ENCODE measurements around the gene XYLT2. TPM values are rescaled to one million over a fixed set of nuclear protein-coding genes. Genes with fewer than 3 reads are reported as not detected.

XYLT2 gene
- polyA plus RNA-seq, 3 donors = 4.4 to 10.2 (median 4.4) TPM

DNA sequence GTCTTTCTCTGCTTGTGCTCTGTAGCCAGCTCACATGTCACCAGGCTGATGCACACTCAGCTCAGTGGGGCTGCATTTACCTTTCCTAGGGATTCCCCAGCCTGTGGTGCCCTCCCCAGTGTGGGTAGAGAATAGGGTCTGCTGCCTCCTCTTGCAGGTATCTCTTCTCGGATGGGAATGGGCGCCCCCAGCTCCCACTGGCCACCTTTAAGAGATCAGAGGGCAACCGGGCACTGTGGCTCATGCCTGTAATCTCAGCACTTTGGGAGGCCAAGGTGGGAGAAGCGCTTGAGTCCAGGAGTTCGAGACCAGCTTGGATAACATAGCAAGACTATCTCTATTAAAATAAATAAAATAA is 3.3 kb downstream of the XYLT2 start:
- Histone ChIP-seq H3K27ac (ENCODE audit: low read depth in 1 of 2, low read length in 2 of 2) (no peak overlapping the region), H3K4me3 (replicated peaks in 1 of 3; ENCODE audit: low read depth in 2 of 3, low read length in 3 of 3) (no peak overlapping the region), H3K36me3 (replicated peaks in 1 of 2; ENCODE audit: control insufficient read depth in 1 of 2, insufficient read depth in 2 of 2, low read length in 2 of 2) (peaks cover 5 to 12% of the 10 kb centered on the region in 2 donors), H3K9me3 (replicated peaks in 1 of 2; ENCODE audit: control insufficient read depth in 1 of 2, insufficient read depth in 1 of 2, low read length in 2 of 2) (no peaks in the 10 kb centered on the region), H2AFZ (ENCODE audit: insufficient read depth, low read depth, low read length, poor library complexity, severe bottlenecking) (no peak overlapping the region), H3K4me2 (replicated peaks; ENCODE audit: extremely low read depth, low read length, poor library complexity, severe bottlenecking) (no peak overlapping the region), H3K4me1 (ENCODE audit: control insufficient read depth in 1 of 2, insufficient read depth in 2 of 2, low read length in 2 of 2) (peaks cover 26 to 27% of the 10 kb centered on the region in 2 donors), H3K9ac (ENCODE audit: insufficient read depth, low read length, poor library complexity, severe bottlenecking) (no peak overlapping the region), H3K79me2 (ENCODE audit: insufficient read depth, low read length) (peaks cover 14% of the 10 kb centered on the region), H4K20me1 (ENCODE audit: insufficient read depth, low read length) (peaks cover 13% of the 10 kb centered on the region), H3K27me3 (ENCODE audit: control insufficient read depth in 2 of 2, insufficient read depth in 2 of 2, low read length in 2 of 2) (no peaks in the 10 kb centered on the region)
- Mint-ChIP-seq H3K4me1 (peaks cover 30% of the 10 kb centered on the region), H3K9me3 (no peaks in the 10 kb centered on the region), H3K27ac (no peak overlapping the region), H3K36me3 (peaks cover 9 to 16% of the 10 kb centered on the region in 2 donors), H3K27me3 (ENCODE audit: low read depth in 3 of 3) (peaks cover 2 to 6% (median 4%) of the 10 kb centered on the region in 3 donors), H3K4me3 (no peak overlapping the region)
- intact Hi-C loops (cut with micrococcal nuclease) = no loop called here
- WGBS (ENCODE audit: insufficient coverage) = 100% methylated on average over 2 of the region's 5 CpGs
- TF ChIP-seq, protein P1, sequence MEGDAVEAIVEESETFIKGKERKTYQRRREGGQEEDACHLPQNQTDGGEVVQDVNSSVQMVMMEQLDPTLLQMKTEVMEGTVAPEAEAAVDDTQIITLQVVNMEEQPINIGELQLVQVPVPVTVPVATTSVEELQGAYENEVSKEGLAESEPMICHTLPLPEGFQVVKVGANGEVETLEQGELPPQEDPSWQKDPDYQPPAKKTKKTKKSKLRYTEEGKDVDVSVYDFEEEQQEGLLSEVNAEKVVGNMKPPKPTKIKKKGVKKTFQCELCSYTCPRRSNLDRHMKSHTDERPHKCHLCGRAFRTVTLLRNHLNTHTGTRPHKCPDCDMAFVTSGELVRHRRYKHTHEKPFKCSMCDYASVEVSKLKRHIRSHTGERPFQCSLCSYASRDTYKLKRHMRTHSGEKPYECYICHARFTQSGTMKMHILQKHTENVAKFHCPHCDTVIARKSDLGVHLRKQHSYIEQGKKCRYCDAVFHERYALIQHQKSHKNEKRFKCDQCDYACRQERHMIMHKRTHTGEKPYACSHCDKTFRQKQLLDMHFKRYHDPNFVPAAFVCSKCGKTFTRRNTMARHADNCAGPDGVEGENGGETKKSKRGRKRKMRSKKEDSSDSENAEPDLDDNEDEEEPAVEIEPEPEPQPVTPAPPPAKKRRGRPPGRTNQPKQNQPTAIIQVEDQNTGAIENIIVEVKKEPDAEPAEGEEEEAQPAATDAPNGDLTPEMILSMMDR (IDR thresholded peaks at IDR 0.05) = no peak
- DNase-seq = no peak

DNA sequence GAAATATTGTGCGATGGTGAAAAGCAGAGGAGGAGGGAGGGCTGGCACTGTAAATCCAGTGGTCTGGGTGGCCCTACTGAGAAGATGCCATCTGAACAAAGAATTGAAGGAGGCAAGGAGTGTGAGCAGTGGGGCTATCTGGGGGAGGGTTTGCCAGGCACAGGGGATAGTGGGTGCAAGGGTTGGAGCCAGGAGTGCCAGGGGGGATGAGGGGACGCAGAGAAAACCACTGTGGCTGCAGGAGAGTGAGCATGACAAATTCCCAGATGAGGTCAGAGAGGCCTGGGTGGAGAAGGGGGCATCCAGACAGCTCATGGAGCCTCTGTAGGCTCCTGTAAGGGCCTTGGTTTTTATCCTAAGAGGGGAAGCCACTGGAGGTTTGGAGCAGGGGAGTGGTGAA is 4.8 kb downstream of the XYLT2 start:
- no peak overlapping the region for H3K9ac ChIP-seq (ENCODE audit: insufficient read depth, low read length, poor library complexity, severe bottlenecking)
- peaks cover 20 to 28% of the 10 kb centered on the region in 2 donors for H3K36me3 ChIP-seq (replicated peaks in 1 of 2; ENCODE audit: control insufficient read depth in 1 of 2, insufficient read depth in 2 of 2, low read length in 2 of 2)
- Mint-ChIP-seq H3K4me1 (peaks cover 19% of the 10 kb centered on the region), H3K4me3 (no peak overlapping the region), H3K27ac (no peak overlapping the region), H3K36me3 (peaks cover 24 to 30% of the 10 kb centered on the region in 2 donors), H3K27me3 (ENCODE audit: low read depth in 3 of 3) (peaks cover 2 to 3% (median 3%) of the 10 kb centered on the region in 3 donors), H3K9me3 (no peaks in the 10 kb centered on the region)
- H2AFZ ChIP-seq (ENCODE audit: insufficient read depth, low read depth, low read length, poor library complexity, severe bottlenecking) = no peak overlapping the region
- H3K4me1 ChIP-seq (ENCODE audit: control insufficient read depth in 1 of 2, insufficient read depth in 2 of 2, low read length in 2 of 2) = peaks cover 11 to 12% of the 10 kb centered on the region in 2 donors
- H3K27me3 ChIP-seq (ENCODE audit: control insufficient read depth in 2 of 2, insufficient read depth in 2 of 2, low read length in 2 of 2) = no peaks in the 10 kb centered on the region
- intact Hi-C loops (cut with micrococcal nuclease) = no loop called here
- no peak for DNase-seq
- H3K4me3 ChIP-seq (replicated peaks in 1 of 3; ENCODE audit: low read depth in 2 of 3, low read length in 3 of 3) = no peak overlapping the region
- TF ChIP-seq, protein P1 (IDR thresholded peaks at IDR 0.05) = no peak
- H3K27ac ChIP-seq (ENCODE audit: low read depth in 1 of 2, low read length in 2 of 2) = no peak overlapping the region
- peaks cover 13% of the 10 kb centered on the region for H4K20me1 ChIP-seq (ENCODE audit: insufficient read depth, low read length)
- peaks cover 14% of the 10 kb centered on the region for H3K79me2 ChIP-seq (ENCODE audit: insufficient read depth, low read length)
- WGBS (ENCODE audit: insufficient coverage) = 88% methylated on average over 2 of the region's 2 CpGs
- H3K9me3 ChIP-seq (replicated peaks in 1 of 2; ENCODE audit: control insufficient read depth in 1 of 2, insufficient read depth in 1 of 2, low read length in 2 of 2) = no peaks in the 10 kb centered on the region
- H3K4me2 ChIP-seq (replicated peaks; ENCODE audit: extremely low read depth, low read length, poor library complexity, severe bottlenecking) = no peak overlapping the region
